ENCODE results near the gene MOSPD3. TPM values are rescaled to one million over a fixed set of nuclear protein-coding genes. Genes with fewer than 3 reads are reported as not detected.
"Not testable (repeated sequence)": the region's sequence is repeated elsewhere in the genome, so short reads cannot be mapped to it uniquely, and the experiment has no call there.

MOSPD3 gene
- total RNA-seq, 2 donors from 2014 or later = 21.0 to 32.7 TPM

DNA sequence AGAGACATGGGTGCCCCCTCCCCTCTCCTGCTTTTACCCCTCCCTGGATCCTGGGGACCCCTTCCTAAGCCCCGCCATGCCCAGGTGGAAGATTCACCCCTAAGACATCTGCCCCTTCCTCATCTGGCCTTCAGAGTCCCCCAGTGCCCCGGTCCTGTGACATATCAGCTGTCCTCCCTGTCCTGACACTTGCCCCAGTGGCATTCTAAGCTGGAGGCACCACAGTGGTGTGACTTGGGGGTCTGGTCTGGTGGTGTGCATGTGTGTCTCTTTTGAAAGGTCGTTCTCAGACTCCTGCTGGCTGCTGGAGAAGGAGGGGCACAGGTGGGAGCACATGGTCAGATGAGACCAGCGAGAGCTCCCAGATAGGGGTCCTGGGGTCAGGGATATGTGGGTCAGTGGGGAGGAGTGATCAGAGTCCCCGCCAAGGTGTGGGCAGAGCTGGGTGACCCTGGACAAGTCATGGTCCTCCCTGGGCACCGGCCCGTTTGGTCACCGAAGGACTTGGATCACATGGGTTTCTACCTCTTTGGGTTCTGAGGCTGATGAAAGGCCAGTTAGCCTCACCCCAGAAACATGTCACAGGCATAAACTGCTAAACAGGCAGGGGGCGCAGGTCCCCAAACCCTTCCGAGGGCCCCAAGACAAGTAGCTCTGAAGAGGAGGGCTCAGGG, 29.7 kb downstream of the MOSPD3 start:
- Mint-ChIP-seq H3K27me3 (peaks cover 4% of the 10 kb centered on the region), H3K27ac (no peak overlapping the region), H3K36me3 (ENCODE audit: low read depth) (no peaks in the 10 kb centered on the region), H3K4me3 (no peak overlapping the region), H3K9me3 (no peaks in the 10 kb centered on the region), H3K4me1 (no peaks in the 10 kb centered on the region)
- no peak for ATAC-seq (replicated peaks)

DNA sequence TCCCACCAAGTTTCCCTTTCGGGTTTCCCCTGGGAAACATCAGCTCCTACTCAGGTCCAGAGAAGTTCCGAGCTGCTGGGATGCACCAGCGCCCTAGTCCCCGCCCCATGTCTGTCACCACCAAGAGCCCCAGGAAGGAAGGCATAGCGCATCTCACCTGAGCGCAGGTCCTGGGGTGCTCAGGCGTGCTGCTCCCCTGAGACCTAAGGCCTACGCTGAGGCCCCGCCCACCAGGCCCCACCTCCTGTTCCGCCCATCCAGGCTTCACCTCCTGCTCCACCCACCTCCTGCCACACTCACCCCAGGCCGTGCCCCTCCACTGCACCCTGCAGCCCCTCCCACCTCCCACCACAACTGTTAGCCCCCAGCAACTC, 30.2 kb downstream of the MOSPD3 start:
- H3K4me3 Mint-ChIP-seq = no peak overlapping the region
- ATAC-seq (replicated peaks) = peak; percentile 77
- no peak overlapping the region for H3K27ac Mint-ChIP-seq
- no peaks in the 10 kb centered on the region for H3K36me3 Mint-ChIP-seq (ENCODE audit: low read depth)
- peaks cover 4% of the 10 kb centered on the region for H3K27me3 Mint-ChIP-seq
- H3K4me1 Mint-ChIP-seq = no peaks in the 10 kb centered on the region
- H3K9me3 Mint-ChIP-seq = no peaks in the 10 kb centered on the region

DNA sequence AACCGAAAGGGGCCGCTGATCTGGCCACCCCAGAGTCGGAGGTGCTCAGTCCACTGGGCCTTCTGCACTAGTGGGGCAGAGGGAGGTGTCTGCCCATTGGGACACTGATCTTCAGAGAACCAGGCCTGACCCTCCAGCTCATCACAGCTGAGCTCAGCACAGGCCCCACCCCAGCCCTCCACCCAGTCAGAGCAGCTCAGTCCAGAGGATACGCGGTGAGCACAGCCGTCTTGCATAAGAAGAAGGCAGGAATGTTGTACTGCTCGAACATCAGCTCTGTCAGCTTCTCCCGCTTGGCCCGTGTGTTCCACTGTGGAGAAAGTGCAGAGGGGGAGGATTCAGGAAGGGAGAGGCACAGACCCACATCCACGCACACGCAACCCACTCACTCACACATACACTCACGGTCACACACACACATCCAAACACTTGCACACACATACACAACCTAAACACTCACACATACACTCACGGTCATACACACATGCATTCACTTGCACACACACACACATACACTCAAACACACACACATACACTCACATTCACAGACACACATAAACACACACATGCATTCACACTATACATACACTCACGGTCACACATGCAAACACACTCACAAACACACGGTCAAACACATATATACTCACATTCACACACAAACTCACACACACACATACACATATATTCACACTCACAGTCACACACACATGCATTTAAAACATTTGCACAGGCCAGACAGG, 37.7 kb downstream of the MOSPD3 start:
- peaks cover 21% of the 10 kb centered on the region for H3K27me3 Mint-ChIP-seq
- no peaks in the 10 kb centered on the region for H3K9me3 Mint-ChIP-seq

DNA sequence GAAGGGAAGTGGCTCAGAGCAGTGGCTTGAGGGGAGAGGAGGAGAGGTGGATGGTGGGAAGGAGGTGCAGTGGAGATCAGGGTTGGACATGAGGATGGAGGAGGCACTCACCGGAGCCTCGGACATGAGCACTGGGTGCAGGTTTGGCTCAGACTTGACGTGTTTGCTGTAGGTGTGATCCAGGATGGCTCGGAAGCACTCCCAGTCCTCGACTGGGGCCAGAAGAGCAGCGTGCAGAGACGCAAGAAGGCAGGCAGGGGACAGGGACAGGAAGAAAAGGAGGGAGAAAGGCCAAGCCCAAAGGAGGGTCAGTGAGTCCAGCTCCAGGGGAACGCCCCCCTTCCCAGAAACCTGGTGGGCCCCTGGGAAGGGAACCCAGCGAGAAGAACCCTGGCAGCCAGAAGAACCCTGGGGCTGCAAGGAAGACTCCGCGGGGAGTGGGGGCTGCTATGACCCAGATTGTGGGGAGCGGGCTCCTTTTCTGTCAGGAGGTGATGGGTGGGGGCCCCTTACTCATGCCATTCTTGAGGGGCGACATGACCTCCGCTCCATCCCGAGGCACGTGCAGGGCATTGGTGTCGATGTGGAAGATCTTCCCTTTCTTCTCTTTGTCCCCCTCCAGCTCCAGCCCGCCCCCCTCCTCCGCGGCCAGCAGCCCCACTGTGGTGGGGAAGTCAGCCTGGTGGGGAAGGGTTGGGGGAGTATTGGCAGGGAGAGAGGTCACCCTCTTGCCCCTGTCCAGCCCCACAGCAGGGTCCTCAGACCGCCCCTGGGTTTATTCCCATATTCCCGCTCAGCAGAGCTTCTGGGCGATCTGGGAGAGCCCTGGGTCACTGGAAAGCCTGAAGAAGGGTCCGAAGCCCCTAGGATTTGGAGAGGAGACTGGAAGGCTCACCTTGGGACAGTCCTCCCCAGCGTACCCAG, 42.8 kb downstream of the MOSPD3 start:
- peaks cover 5% of the 10 kb centered on the region for H3K4me1 Mint-ChIP-seq
- no peak overlapping the region for H3K4me3 Mint-ChIP-seq
- no peaks in the 10 kb centered on the region for H3K9me3 Mint-ChIP-seq
- H3K36me3 Mint-ChIP-seq (ENCODE audit: low read depth) = no peaks in the 10 kb centered on the region
- ATAC-seq (replicated peaks) = no peak
- H3K27me3 Mint-ChIP-seq = peaks cover 30% of the 10 kb centered on the region
- H3K27ac Mint-ChIP-seq = no peak overlapping the region

More for the DNA sequence above, 37.7 kb downstream of the MOSPD3 start:
- ATAC-seq (replicated peaks) = no peak
- H3K36me3 Mint-ChIP-seq (ENCODE audit: low read depth) = no peaks in the 10 kb centered on the region
- no peak overlapping the region for H3K27ac Mint-ChIP-seq
- H3K4me3 Mint-ChIP-seq = no peak overlapping the region
- peaks cover 5% of the 10 kb centered on the region for H3K4me1 Mint-ChIP-seq

DNA sequence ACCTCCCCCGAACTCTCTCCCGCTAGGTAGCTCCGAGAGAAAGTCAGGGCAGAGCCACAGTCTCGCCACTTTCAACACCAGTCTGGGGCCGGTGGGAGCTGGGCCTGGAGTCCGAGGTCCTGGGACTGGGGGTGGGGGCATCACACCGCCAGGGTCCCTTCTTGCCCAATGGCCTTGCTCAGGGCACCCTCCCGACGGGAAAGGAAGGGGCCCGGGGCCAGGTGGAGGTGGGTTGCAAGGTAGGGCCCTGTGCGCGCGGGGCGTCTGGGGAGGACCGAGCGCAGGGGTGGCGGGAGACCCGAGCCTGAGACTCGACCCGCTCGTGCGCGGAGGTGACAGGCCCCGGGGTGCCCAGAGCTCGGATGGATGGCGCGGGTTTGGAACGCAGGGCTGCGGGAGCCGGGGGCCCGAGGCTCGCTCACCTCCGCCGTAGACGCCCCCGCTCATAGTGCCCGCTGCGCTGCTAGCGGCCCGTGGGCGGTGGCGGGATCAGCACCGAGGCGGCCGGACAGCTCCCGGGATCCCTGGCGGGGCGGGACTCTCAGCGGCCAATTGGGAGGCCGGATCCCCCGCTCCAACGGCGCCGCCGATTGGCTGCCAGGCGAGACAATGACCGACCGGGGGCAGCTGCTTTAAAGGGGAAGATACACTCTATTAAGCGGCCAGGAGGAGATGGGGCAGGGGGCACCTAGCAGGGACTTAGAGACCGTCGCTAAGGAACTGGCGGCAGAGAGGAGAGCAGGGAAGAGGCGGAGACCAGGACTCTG, 43.8 kb downstream of the MOSPD3 start, which contains the start of gene ACTL6B:
ACTL6B (minus strand) TSS at position 541 of the 767 bp plus-strand sequence; CDS start at position 447, 94 bp downstream.
- Mint-ChIP-seq H3K4me1 (peaks cover 5% of the 10 kb centered on the region), H3K27ac (no peak within 1 kb of the TSS), H3K4me3 (no peak within 1 kb of the TSS), H3K27me3 (peaks cover 25% of the 10 kb centered on the region), H3K36me3 (ENCODE audit: low read depth) (no peaks in the 10 kb centered on the region), H3K9me3 (no peaks in the 10 kb centered on the region)
- peak; percentile 49 for ATAC-seq (replicated peaks)

DNA sequence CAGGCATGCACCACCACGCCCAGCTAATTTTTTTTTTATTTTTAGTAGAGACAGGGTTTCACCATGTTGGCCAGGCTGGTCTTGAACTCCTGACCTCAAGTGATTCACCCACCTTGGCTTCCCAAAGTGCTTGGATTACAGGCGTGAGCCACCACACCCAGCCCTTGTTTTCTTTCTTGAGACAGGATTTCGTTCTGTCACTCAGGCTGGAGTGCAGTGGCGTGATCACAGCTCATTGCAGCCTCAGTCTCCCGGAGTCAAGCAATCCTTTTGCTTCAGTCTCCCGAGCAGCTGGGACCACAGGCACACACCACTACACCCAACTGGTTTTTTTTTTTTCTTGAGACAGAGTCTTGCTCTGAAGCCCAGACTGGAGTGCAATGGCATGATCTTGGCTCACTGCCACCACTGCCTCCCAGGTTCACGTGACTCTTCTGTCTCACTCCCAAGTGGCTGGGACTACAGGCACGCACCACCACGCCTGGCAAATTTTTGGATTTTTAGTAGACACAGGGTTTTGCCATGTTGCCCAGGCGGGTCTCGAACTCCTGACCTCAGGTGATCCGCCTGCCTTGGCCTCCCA, 49.9 kb downstream of the MOSPD3 start:
- not testable (repeated sequence) for H3K4me1 Mint-ChIP-seq; H3K4me3 Mint-ChIP-seq; H3K36me3 Mint-ChIP-seq (ENCODE audit: low read depth); ATAC-seq (replicated peaks); H3K9me3 Mint-ChIP-seq; H3K27ac Mint-ChIP-seq
- H3K27me3 Mint-ChIP-seq = peaks cover 11% of the 10 kb centered on the region

Other genes with a start within 250 kb of the MOSPD3 start
- gene PILRA, start 239.1 kb upstream of the MOSPD3 start, total RNA-seq = 1 to 10 TPM; 2.7 to 7.0 TPM
- 1 to 10 TPM; 3.1 to 3.8 TPM for gene ZCWPW1, start 183.8 kb upstream of the MOSPD3 start, total RNA-seq
- 10 to 100 TPM; 59.5 to 65.2 TPM for gene MEPCE, start 182.7 kb upstream of the MOSPD3 start, total RNA-seq
- 10 to 100 TPM; 51.2 to 63.6 TPM for gene PPP1R35, start 176.0 kb upstream of the MOSPD3 start, total RNA-seq
- 10 to 100 TPM in 1 of 2 donors, 1 to 10 TPM in 1; 3.3 to 17.3 TPM for gene SPACDR, start 148.3 kb upstream of the MOSPD3 start, total RNA-seq
- gene TSC22D4, start 133.3 kb upstream of the MOSPD3 start, total RNA-seq = 100 to 1,000 TPM in 1 of 2 donors, 10 to 100 TPM in 1; 88.5 to 163 TPM
- gene NYAP1, start 128.6 kb upstream of the MOSPD3 start, total RNA-seq = under 1 TPM; 0.15 to 0.19 TPM
- gene AGFG2, start 73.3 kb upstream of the MOSPD3 start, total RNA-seq = 10 to 100 TPM; 48.3 to 50.7 TPM
- 10 to 100 TPM in 1 of 2 donors, 1 to 10 TPM in 1; 7.6 to 12.9 TPM for gene SAP25, start 38.6 kb upstream of the MOSPD3 start, total RNA-seq
- gene LRCH4, start 26.4 kb upstream of the MOSPD3 start, total RNA-seq = 10 to 100 TPM; 81.1 to 96.4 TPM
- 1 to 10 TPM; 1.5 to 5.6 TPM for gene FBXO24, start 26.2 kb upstream of the MOSPD3 start, total RNA-seq
- gene PCOLCE, start 10.2 kb upstream of the MOSPD3 start, total RNA-seq = 10 to 100 TPM; 10.7 to 22.2 TPM
- gene TFR2, start 29.0 kb downstream of the MOSPD3 start, total RNA-seq = 10 to 100 TPM; 30.8 to 39.4 TPM
- gene ACTL6B, start 43.9 kb downstream of the MOSPD3 start, total RNA-seq = not detected
- 100 to 1,000 TPM; 181 to 271 TPM for gene GNB2, start 61.2 kb downstream of the MOSPD3 start, total RNA-seq
- 10 to 100 TPM; 40.2 to 53.1 TPM for gene GIGYF1, start 81.7 kb downstream of the MOSPD3 start, total RNA-seq
- 10 to 100 TPM; 29.6 to 68.9 TPM for gene POP7, start 93.6 kb downstream of the MOSPD3 start, total RNA-seq
- gene EPO, start 107.9 kb downstream of the MOSPD3 start, total RNA-seq = not detected
- not detected for gene ZAN, start 121.1 kb downstream of the MOSPD3 start, total RNA-seq
- 1 to 10 TPM; 4.1 to 6.4 TPM for gene EPHB4, start 215.0 kb downstream of the MOSPD3 start, total RNA-seq
- gene SLC12A9, start 240.2 kb downstream of the MOSPD3 start, total RNA-seq = 10 to 100 TPM; 15.7 to 30.1 TPM

Data from activated T-helper 17 cell treated with anti-CD3 and anti-CD28 coated beads, Interleukin-2, amount 50 U/mL, for 72 hours (primary cell).